Activated CD4-positive, alpha-beta memory T cell treated with anti-CD3 and anti-CD28 coated beads, Interleukin-2, amount 10 ng/mL, durations not matched to agents 7 days and 5 days (primary cell): ENCODE data around the gene FBXL13. TPM values are rescaled to one million over a fixed set of nuclear protein-coding genes. Genes with fewer than 3 reads are reported as not detected.
A peak's percentile ranks its signal among the peaks of the same experiment; 100 is the strongest.
"Not testable (repeated sequence)": the region's sequence is repeated elsewhere in the genome, so short reads cannot be mapped to it uniquely, and the experiment has no call there.

Experiments used
- CTCF ChIA-PET: fragments of 350-600 bp; sonication (Branson Sonifier 250); formaldehyde crosslinking; loops from one replicate; lab custom pipeline; 2021; ENCODE audit warnings: antibody characterized with exemption, inconsistent platforms; lab: Charles Lee
- POLR2A ChIA-PET: fragments of 350-600 bp; sonication (Branson Sonifier 250); formaldehyde crosslinking; loops from one replicate; lab custom pipeline; 2021; ENCODE audit warnings: antibody characterized with exemption; lab: Charles Lee
- DNase-seq: peaks from one replicate; pipeline ENCODE4 v3.0.0-alpha.2; 2020
- H3K27ac Mint-ChIP-seq: one replicate; pipeline ENCODE4 v1.8.0; 2021; ENCODE audit warnings: mild to moderate bottlenecking, mixed read lengths
- H3K27me3 Mint-ChIP-seq: one replicate; pipeline ENCODE4 v1.8.0; 2021; ENCODE audit warnings: mixed read lengths
- H3K36me3 Mint-ChIP-seq: one replicate; pipeline ENCODE4 v1.8.0; 2021; ENCODE audit warnings: low read depth, mixed read lengths
- H3K4me1 Mint-ChIP-seq: one replicate; pipeline ENCODE4 v1.8.0; 2021; ENCODE audit warnings: mixed read lengths
- H3K4me3 Mint-ChIP-seq: one replicate; pipeline ENCODE4 v1.8.0; 2021; ENCODE audit warnings: mild to moderate bottlenecking, mixed read lengths
- H3K9me3 Mint-ChIP-seq: one replicate; pipeline ENCODE4 v1.8.0; 2021; ENCODE audit warnings: mixed read lengths
- total RNA-seq, 2 experiments: library from RNA; stranded (reverse); gene quantifications; one replicate each; pipeline ENCODE4 v1.2.3, GENCODE V29; 2021

FBXL13 gene
- total RNA-seq, 2 experiments from 2014 or later, result 0.58 TPM; not detected in 1

- H3K9me3 Mint-ChIP-seq, POLR2A ChIA-PET, CTCF ChIA-PET, H3K4me3 Mint-ChIP-seq, DNase-seq, H3K27ac Mint-ChIP-seq, H3K27me3 Mint-ChIP-seq: not testable (repeated sequence)
- peaks cover 18% of the 10 kb centered on the region for H3K4me1 Mint-ChIP-seq
- H3K36me3 Mint-ChIP-seq, result peaks cover 16% of the 10 kb centered on the region
These were observed 236.0 kb downstream of the FBXL13 start for GRCh38 chr7:102838572-102839101.

GRCh38 chr7:102837802-102838201 lies 236.8 kb downstream of the FBXL13 start:
- Mint-ChIP-seq H3K9me3 (no peaks in the 10 kb centered on the region), H3K36me3 (peaks cover 16% of the 10 kb centered on the region), H3K4me1 (peaks cover 17% of the 10 kb centered on the region), H3K27me3 (no peaks in the 10 kb centered on the region), H3K27ac (no peak overlapping the region), H3K4me3 (no peak overlapping the region)
- DNase-seq, result no peak
- ChIA-PET CTCF (no interaction called here), POLR2A (no interaction called here)

- peaks cover 14% of the 10 kb centered on the region for H3K4me1 Mint-ChIP-seq
- DNase-seq, result no peak
- H3K36me3 Mint-ChIP-seq, result peaks cover 12% of the 10 kb centered on the region
- H3K4me3 Mint-ChIP-seq, result no peak overlapping the region
- ChIA-PET POLR2A (no interaction called here), CTCF (no interaction called here)
- no peak overlapping the region for H3K27ac Mint-ChIP-seq
- no peaks in the 10 kb centered on the region for H3K9me3 Mint-ChIP-seq
- no peaks in the 10 kb centered on the region for H3K27me3 Mint-ChIP-seq
These were observed 237.6 kb downstream of the FBXL13 start for GRCh38 chr7:102836977-102837376.

- peaks cover 12% of the 10 kb centered on the region for H3K36me3 Mint-ChIP-seq
- H3K27me3 Mint-ChIP-seq, result no peaks in the 10 kb centered on the region
- ChIA-PET CTCF (no interaction called here), POLR2A (no interaction called here)
- DNase-seq, result no peak
- no peak overlapping the region for H3K27ac Mint-ChIP-seq
- no peak overlapping the region for H3K4me3 Mint-ChIP-seq
- H3K4me1 Mint-ChIP-seq, result peaks cover 14% of the 10 kb centered on the region
- no peaks in the 10 kb centered on the region for H3K9me3 Mint-ChIP-seq
These were observed 238.2 kb downstream of the FBXL13 start for GRCh38 chr7:102836191-102836919.

- Mint-ChIP-seq H3K27ac (no peak overlapping the region), H3K27me3 (no peaks in the 10 kb centered on the region), H3K4me1 (peaks cover 14% of the 10 kb centered on the region), H3K9me3 (no peaks in the 10 kb centered on the region), H3K4me3 (no peak overlapping the region), H3K36me3 (peaks cover 18% of the 10 kb centered on the region)
- peak; percentile 42 for DNase-seq
- ChIA-PET CTCF (interaction anchor here (0.7 kb wide), 1 partner anchor 15 kb away, joined by 3 read pairs; no protein-coding TSS in a partner anchor), POLR2A (interaction anchor here (0.6 to 1.7 kb wide), 2 partner anchors 9 to 241 kb away, joined by 3 to 7 read pairs; no protein-coding TSS in a partner anchor)
These were observed 239.6 kb downstream of the FBXL13 start for GRCh38 chr7:102834999-102835398.

GRCh38 chr7:102834466-102834865 lies 240.1 kb downstream of the FBXL13 start:
- Mint-ChIP-seq H3K27ac (no peak overlapping the region), H3K9me3 (no peaks in the 10 kb centered on the region), H3K4me1 (peaks cover 14% of the 10 kb centered on the region), H3K36me3 (peaks cover 20% of the 10 kb centered on the region), H3K27me3 (no peaks in the 10 kb centered on the region), H3K4me3 (no peak overlapping the region)
- ChIA-PET POLR2A (interaction anchor here (0.6 to 1.7 kb wide), 2 partner anchors 9 to 241 kb away, joined by 3 to 7 read pairs; no protein-coding TSS in a partner anchor), CTCF (interaction anchor here (1.4 kb wide), 1 partner anchor 9 kb away, joined by 3 read pairs; no protein-coding TSS in a partner anchor)
- DNase-seq, result no peak

- H3K27ac Mint-ChIP-seq, result no peak overlapping the region
- CTCF ChIA-PET, result interaction anchor here (1.4 kb wide), 1 partner anchor 11 kb away, joined by 3 read pairs; no protein-coding TSS in a partner anchor
- H3K4me1 Mint-ChIP-seq, result peaks cover 14% of the 10 kb centered on the region
- H3K4me3 Mint-ChIP-seq, result no peak overlapping the region
- H3K9me3 Mint-ChIP-seq, result no peaks in the 10 kb centered on the region
- no peak for DNase-seq
- no peaks in the 10 kb centered on the region for H3K27me3 Mint-ChIP-seq
- peaks cover 27% of the 10 kb centered on the region for H3K36me3 Mint-ChIP-seq
- POLR2A ChIA-PET, result interaction anchor here (1.3 kb wide), 1 partner anchor 42 kb away, joined by 3 read pairs; no protein-coding TSS in a partner anchor
These were observed 241.3 kb downstream of the FBXL13 start for GRCh38 chr7:102833343-102833742.

GRCh38 chr7:102832674-102833073 lies 241.9 kb downstream of the FBXL13 start:
- Mint-ChIP-seq H3K4me1 (peaks cover 14% of the 10 kb centered on the region), H3K9me3 (no peaks in the 10 kb centered on the region), H3K27me3 (no peaks in the 10 kb centered on the region), H3K27ac (no peak overlapping the region), H3K36me3 (peaks cover 23% of the 10 kb centered on the region), H3K4me3 (no peak overlapping the region)
- ChIA-PET CTCF (no interaction called here), POLR2A (interaction anchor here (1.3 kb wide), 1 partner anchor 42 kb away, joined by 3 read pairs; no protein-coding TSS in a partner anchor)
- no peak for DNase-seq

GRCh38 chr7:102830197-102830596 lies 244.4 kb downstream of the FBXL13 start:
- peaks cover 15% of the 10 kb centered on the region for H3K36me3 Mint-ChIP-seq
- CTCF ChIA-PET, result no interaction called here
- peaks cover 9% of the 10 kb centered on the region for H3K4me1 Mint-ChIP-seq
- no peak overlapping the region for H3K27ac Mint-ChIP-seq
- no peak for DNase-seq
- H3K4me3 Mint-ChIP-seq, result no peak overlapping the region
- POLR2A ChIA-PET, result no interaction called here
- no peaks in the 10 kb centered on the region for H3K9me3 Mint-ChIP-seq
- no peaks in the 10 kb centered on the region for H3K27me3 Mint-ChIP-seq

- DNase-seq, result no peak
- H3K4me3 Mint-ChIP-seq, result no peak overlapping the region
- no peaks in the 10 kb centered on the region for H3K9me3 Mint-ChIP-seq
- no peaks in the 10 kb centered on the region for H3K27me3 Mint-ChIP-seq
- peaks cover 15% of the 10 kb centered on the region for H3K36me3 Mint-ChIP-seq
- no peak overlapping the region for H3K27ac Mint-ChIP-seq
- POLR2A ChIA-PET, result no interaction called here
- CTCF ChIA-PET, result no interaction called here
- peaks cover 2% of the 10 kb centered on the region for H3K4me1 Mint-ChIP-seq
These were observed 245.5 kb downstream of the FBXL13 start for GRCh38 chr7:102829075-102829474.

GRCh38 chr7:102828286-102828685 lies 246.3 kb downstream of the FBXL13 start:
- H3K9me3 Mint-ChIP-seq, result no peaks in the 10 kb centered on the region
- CTCF ChIA-PET, result no interaction called here
- POLR2A ChIA-PET, result no interaction called here
- H3K36me3 Mint-ChIP-seq, result peaks cover 15% of the 10 kb centered on the region
- peaks cover 2% of the 10 kb centered on the region for H3K4me1 Mint-ChIP-seq
- no peak for DNase-seq
- no peak overlapping the region for H3K27ac Mint-ChIP-seq
- no peak overlapping the region for H3K4me3 Mint-ChIP-seq
- no peaks in the 10 kb centered on the region for H3K27me3 Mint-ChIP-seq

GRCh38 chr7:102823390-102824119 lies 251.0 kb downstream of the FBXL13 start:
- no peak for DNase-seq
- peaks cover 2% of the 10 kb centered on the region for H3K4me1 Mint-ChIP-seq
- no peaks in the 10 kb centered on the region for H3K27me3 Mint-ChIP-seq
- ChIA-PET POLR2A (no interaction called here), CTCF (no interaction called here)
- H3K9me3 Mint-ChIP-seq, result no peaks in the 10 kb centered on the region
- peaks cover 8% of the 10 kb centered on the region for H3K36me3 Mint-ChIP-seq
- H3K27ac Mint-ChIP-seq, result no peak overlapping the region
- no peak overlapping the region for H3K4me3 Mint-ChIP-seq
